Esophagus squamous epithelium (tissue), 4 donors: ENCODE results near the gene MARCHF9.

Source experiments
- CTCF ChIP-seq, 6 experiments: fragments of 450-650 bp in 4 of 6; fragments of 200-600 bp in 2 of 6; sonication (generic) in 2 of 6; IDR thresholded peaks; one replicate each; pipeline ENCODE4 v1.5.1; 2016 to 2019; ENCODE audit warnings: antibody characterized with exemption in 6 of 6, mild to moderate bottlenecking in 4 of 6, moderate library complexity in 4 of 6
- POLR2A ChIP-seq, 4 donors: fragments of 450-650 bp; IDR thresholded peaks; one replicate each; pipeline ENCODE4 v1.6.1; 2017; ENCODE audit warnings: antibody characterized with exemption in 4 of 4, mild to moderate bottlenecking in 4 of 4, moderate library complexity in 3 of 4

- TF ChIP-seq CTCF (IDR thresholded peaks at IDR 0.05) (no peak), POLR2A (IDR thresholded peaks at IDR 0.05) (no peak)
These were observed 28.5 kb downstream of the MARCHF9 start for GRCh38 chr12:57783466-57783801.
